ENCODE results near the gene UGT2A1. TPM values are rescaled to one million over a fixed set of nuclear protein-coding genes. Genes with fewer than 3 reads are reported as not detected.

UGT2A1 gene
- total RNA-seq, 4 donors from 2014 or later, result not detected

GRCh38 chr4:69546134-69546765, 106.8 kb downstream of the UGT2A1 start:
- Histone ChIP-seq H3K4me3 (replicated peaks in 1 of 3) (no peak overlapping the region), H3K36me3 (no peaks in the 10 kb centered on the region), H3K27ac (no peak overlapping the region), H3K9me3 (no peaks in the 10 kb centered on the region), H3K4me1 (no peaks in the 10 kb centered on the region), H3K27me3 (no peaks in the 10 kb centered on the region)
- intact Hi-C loops (cut with DNase I), result no loop called here
- 48 to 62% methylated on average over 6 of the region's 6 CpGs for WGBS, 2 donors
- DNase-seq, result no peak
- TF ChIP-seq CTCF (IDR thresholded peaks at IDR 0.05), result no peak
- TF ChIP-seq POLR2A (IDR thresholded peaks at IDR 0.05), result no peak

Small RNA genes within 50 kb of the gene (small RNA-seq; reads per million reads assigned to genes)
- not detected for gene UGT2A2

Other genes starting within 250 kb of the UGT2A1 start
- gene UGT2B4, start 157.3 kb downstream of the UGT2A1 start, total RNA-seq, result not detected
- not detected for gene UGT2A2, start 13.6 kb downstream of the UGT2A1 start, total RNA-seq
- gene SULT1B1, start 107.4 kb upstream of the UGT2A1 start, total RNA-seq, result under 1 TPM; 0.33 to 0.83 (median 0.51) TPM
- not detected for gene SULT1E1, start 206.9 kb upstream of the UGT2A1 start, total RNA-seq